Lung (tissue), 12 donors: ENCODE results near the gene WSCD1. TPM values are rescaled to one million over a fixed set of nuclear protein-coding genes. Genes with fewer than 3 reads are reported as not detected.

Experiments used
- ATAC-seq: fragments of 200-7000 bp; cut with Tn5 transposase; one replicate; pipeline ENCODE4 v1.9.1; 2020; ENCODE audit warnings: moderate number of reproducible peaks; ENCODE audit not compliant: insufficient read depth, low FRiP score
- DNase-seq, 3 donors: peaks; one replicate each; pipeline ENCODE4 v3.0.0-alpha.2; 2013 to 2017
- H3K27ac ChIP-seq, 2 donors: one replicate each; pipeline ENCODE4 v1.5.1; 2013; ENCODE audit warnings: mild to moderate bottlenecking in 2 of 2, moderate library complexity in 2 of 2, control low read depth in 1 of 2, inconsistent platforms in 1 of 2, low read depth in 1 of 2, low read length in 1 of 2
- H3K27me3 ChIP-seq, 3 donors: one replicate each; pipeline ENCODE4 v1.5.1; 2013; ENCODE audit warnings: low read length in 2 of 3; ENCODE audit not compliant: control insufficient read depth in 3 of 3, insufficient read depth in 3 of 3
- H3K36me3 ChIP-seq, 4 donors: one replicate each; pipeline ENCODE4 v1.5.1; 2013; ENCODE audit warnings: low read length in 4 of 4, mild to moderate bottlenecking in 1 of 4, moderate library complexity in 1 of 4; ENCODE audit not compliant: control insufficient read depth in 4 of 4, insufficient read depth in 4 of 4
- H3K4me1 ChIP-seq, 5 donors: one replicate each; pipeline ENCODE4 v1.5.1; 2013; ENCODE audit warnings: low read length in 5 of 5, mild to moderate bottlenecking in 2 of 5, moderate library complexity in 1 of 5; ENCODE audit not compliant: control insufficient read depth in 5 of 5, insufficient read depth in 5 of 5
- H3K4me3 ChIP-seq: one replicate; pipeline ENCODE4 v1.5.1; 2013; ENCODE audit warnings: mild to moderate bottlenecking, control low read depth, moderate library complexity
- H3K9ac ChIP-seq, 2 donors: one replicate each; pipeline ENCODE4 v1.5.1; 2013; ENCODE audit warnings: low read length in 2 of 2, control low read depth in 1 of 2; ENCODE audit not compliant: insufficient read depth in 1 of 2
- H3K9me3 ChIP-seq, 4 donors: one replicate each; pipeline ENCODE4 v1.5.1; 2013; ENCODE audit warnings: low read length in 3 of 4, mild to moderate bottlenecking in 1 of 4, moderate library complexity in 1 of 4; ENCODE audit not compliant: control insufficient read depth in 4 of 4, insufficient read depth in 3 of 4
- CTCF ChIP-seq: IDR thresholded peaks from 2 replicates; pipeline ENCODE4 v1.5.1; 2012; ENCODE audit warnings: mild to moderate bottlenecking; ENCODE audit errors: control extremely low read depth, extremely low read depth
- WGBS, 2 donors: extraction: QIAGEN DNeasy Blood & Tissue Kit; methylation state at CpG; one replicate each; pipeline ENCODE4 v1.1.7; 2013; 5-methylcytosine and 5-hydroxymethylcytosine counted together
- polyA plus RNA-seq, 2 donors: library from polyadenylated mRNA; stranded (reverse); fragments of 200-250 nt; gene quantifications; one replicate each; pipeline ENCODE4 v1.2.1, GENCODE V29; 2013
- total RNA-seq, 2 donors: library from RNA; depleted of rRNA in 1 of 2; stranded (reverse); fragments of >200 nt in 1 of 2; gene quantifications; one replicate each; pipeline ENCODE4 v1.2.1, GENCODE V29; 2014 to 2021
- donor health status: control.
- donor health status: control.
- donor health status: Bipolar disorder and iron deficiency.
- donor health status: healthy.
- donor health status: DM: yes; HTN: yes; CAD: no.

Gene WSCD1
- total and polyA plus RNA-seq, 4 donors = 1.5 to 13.4 (median 3.8) TPM

GRCh38 chr17:6094926-6095325 lies 24.7 kb downstream of the WSCD1 start:
- Histone ChIP-seq H3K4me3 (no peak overlapping the region), H3K27me3 (no peaks in the 10 kb centered on the region), H3K9me3 (no peaks in the 10 kb centered on the region), H3K27ac (no peak overlapping the region), H3K4me1 (peaks cover 0 to 2% (median 0%) of the 10 kb centered on the region in 5 donors), H3K36me3 (no peaks in the 10 kb centered on the region), H3K9ac (no peak overlapping the region)
- WGBS, 2 donors = 92 to 95% methylated on average over 11 of the region's 11 CpGs
- DNase-seq (no peak), ATAC-seq (no peak)
- no peak for TF ChIP-seq CTCF

- Histone ChIP-seq H3K9me3 (no peaks in the 10 kb centered on the region), H3K4me3 (no peak overlapping the region), H3K4me1 (peaks cover 0 to 4% (median 0%) of the 10 kb centered on the region in 5 donors), H3K9ac (no peak overlapping the region), H3K27ac (no peak overlapping the region), H3K36me3 (no peaks in the 10 kb centered on the region), H3K27me3 (no peaks in the 10 kb centered on the region)
- no peak for DNase-seq
- TF ChIP-seq CTCF = no peak
- no peak for ATAC-seq
- 81 to 94% methylated on average over 6 of the region's 6 CpGs for WGBS, 2 donors
Observed at GRCh38 chr17:6095501-6095900, 25.3 kb downstream of the WSCD1 start.

- H3K27me3 ChIP-seq = no peaks in the 10 kb centered on the region
- DNase-seq (no peak), ATAC-seq (no peak)
- H3K36me3 ChIP-seq = no peaks in the 10 kb centered on the region
- peaks cover 0 to 4% (median 0%) of the 10 kb centered on the region in 5 donors for H3K4me1 ChIP-seq
- H3K9me3 ChIP-seq = no peaks in the 10 kb centered on the region
- H3K4me3 ChIP-seq = no peak overlapping the region
- no peak for TF ChIP-seq CTCF
- no peak overlapping the region for H3K9ac ChIP-seq
- H3K27ac ChIP-seq = no peak overlapping the region
- 93 to 97% methylated on average over 13 of the region's 13 CpGs for WGBS, 2 donors
Observed at GRCh38 chr17:6096201-6097004, 26.2 kb downstream of the WSCD1 start.

- no peak overlapping the region for H3K27ac ChIP-seq
Observed at GRCh38 chr17:6097005-6097279, 26.8 kb downstream of the WSCD1 start.

More at GRCh38 chr17:6097005-6097279, 26.8 kb downstream of the WSCD1 start:
- Histone ChIP-seq H3K27me3 (no peaks in the 10 kb centered on the region), H3K9me3 (no peaks in the 10 kb centered on the region), H3K4me3 (no peak overlapping the region), H3K36me3 (no peaks in the 10 kb centered on the region), H3K9ac (no peak overlapping the region), H3K4me1 (peaks cover 0 to 4% (median 0%) of the 10 kb centered on the region in 5 donors)
- ATAC-seq (no peak), DNase-seq (no peak)
- WGBS, 2 donors = 90 to 91% methylated on average over 10 of the region's 10 CpGs
- no peak for TF ChIP-seq CTCF
